GM06990 (cell line): ENCODE data around the gene ASCC2.

ENCODE experiments used
- DNase-seq: peaks from one replicate; pipeline ENCODE4 v3.0.0-alpha.2; 2011; ENCODE audit not compliant: insufficient read length; ENCODE audit errors: extremely low read depth
- H3K27me3 ChIP-seq: replicated peaks from 2 replicates; pipeline ENCODE4 v1.6.0; 2011; ENCODE audit warnings: low read length; ENCODE audit not compliant: control insufficient read depth, insufficient read depth
- H3K36me3 ChIP-seq: 2 replicates; pipeline ENCODE4 v1.5.1; 2011; ENCODE audit warnings: low read length; ENCODE audit not compliant: control insufficient read depth, insufficient read depth
- H3K4me3 ChIP-seq: replicated peaks from 2 replicates; pipeline ENCODE4 v1.5.1; 2011; ENCODE audit warnings: low read depth, mild to moderate bottlenecking, control low read depth, low read length
- CTCF ChIP-seq: IDR thresholded peaks from 2 replicates; pipeline ENCODE4 v1.5.1; 2011; ENCODE audit warnings: low read length, control low read depth, mild to moderate bottlenecking, inconsistent platforms; ENCODE audit not compliant: insufficient read depth, poor library complexity, severe bottlenecking

Gene ASCC2

DNA sequence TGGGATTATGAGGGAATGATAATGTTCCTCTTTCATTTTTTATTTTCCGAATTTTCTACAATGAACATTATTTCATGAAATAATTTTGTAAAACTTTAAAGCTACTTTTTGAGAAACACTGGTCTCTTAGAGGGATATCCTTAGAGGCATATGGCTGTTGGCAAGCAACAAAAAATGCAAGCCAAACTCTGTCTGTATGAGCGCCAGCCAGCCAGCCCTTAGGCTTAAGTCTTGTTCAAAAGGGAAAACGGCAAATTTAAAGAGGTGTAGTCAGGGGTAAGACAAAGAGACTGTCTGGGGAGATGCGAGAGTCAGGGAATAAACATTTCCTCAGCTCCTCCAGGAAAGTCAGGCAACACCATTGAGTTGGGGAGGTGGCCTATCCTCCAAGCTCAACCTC, 22.5 kb downstream of the ASCC2 start:
- no peak for DNase-seq
- TF ChIP-seq CTCF = no peak
- Histone ChIP-seq H3K27me3 (no peaks in the 10 kb centered on the region), H3K4me3 (no peak overlapping the region), H3K36me3 (peaks cover 34% of the 10 kb centered on the region)

GRCh38 chr22:29814003-29814402, 24.1 kb downstream of the ASCC2 start:
- Histone ChIP-seq H3K4me3 (no peak overlapping the region), H3K27me3 (no peaks in the 10 kb centered on the region), H3K36me3 (peaks cover 36% of the 10 kb centered on the region)
- no peak for DNase-seq
- no peak for TF ChIP-seq CTCF

GRCh38 chr22:29813563-29813962, 24.5 kb downstream of the ASCC2 start:
- TF ChIP-seq CTCF = no peak
- peaks cover 33% of the 10 kb centered on the region for H3K36me3 ChIP-seq
- DNase-seq = no peak

GRCh38 chr22:29813126-29813525, 24.9 kb downstream of the ASCC2 start:
- peaks cover 35% of the 10 kb centered on the region for H3K36me3 ChIP-seq
- no peak for TF ChIP-seq CTCF

More at GRCh38 chr22:29813563-29813962, 24.5 kb downstream of the ASCC2 start:
- Histone ChIP-seq H3K27me3 (no peaks in the 10 kb centered on the region), H3K4me3 (no peak overlapping the region)

DNA sequence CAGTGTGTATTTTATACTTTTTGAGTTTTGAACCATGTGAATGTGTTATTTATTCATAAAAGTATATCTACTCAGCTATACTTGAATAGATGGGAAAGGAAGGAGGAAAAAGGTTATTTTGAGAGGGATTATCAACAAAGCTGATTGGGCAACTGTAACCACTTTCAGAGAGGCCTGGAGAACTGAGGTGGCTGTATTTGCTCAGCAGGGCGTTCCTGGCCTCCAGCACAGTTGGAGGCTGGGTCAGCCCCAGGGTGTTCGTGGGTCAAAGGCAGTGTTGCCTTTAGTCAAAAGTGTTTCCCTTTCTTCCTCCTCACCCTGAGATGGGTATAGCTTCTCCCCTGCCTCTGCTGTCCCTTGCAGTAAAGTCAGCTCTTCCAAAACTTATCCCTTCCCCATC, 26.7 kb downstream of the ASCC2 start:
- no peak for DNase-seq
- H3K4me3 ChIP-seq = no peak overlapping the region
- H3K27me3 ChIP-seq = no peaks in the 10 kb centered on the region
- H3K36me3 ChIP-seq = peaks cover 41% of the 10 kb centered on the region
- no peak for TF ChIP-seq CTCF

More at GRCh38 chr22:29813126-29813525, 24.9 kb downstream of the ASCC2 start:
- DNase-seq = no peak
- H3K27me3 ChIP-seq = no peaks in the 10 kb centered on the region
- no peak overlapping the region for H3K4me3 ChIP-seq

DNA sequence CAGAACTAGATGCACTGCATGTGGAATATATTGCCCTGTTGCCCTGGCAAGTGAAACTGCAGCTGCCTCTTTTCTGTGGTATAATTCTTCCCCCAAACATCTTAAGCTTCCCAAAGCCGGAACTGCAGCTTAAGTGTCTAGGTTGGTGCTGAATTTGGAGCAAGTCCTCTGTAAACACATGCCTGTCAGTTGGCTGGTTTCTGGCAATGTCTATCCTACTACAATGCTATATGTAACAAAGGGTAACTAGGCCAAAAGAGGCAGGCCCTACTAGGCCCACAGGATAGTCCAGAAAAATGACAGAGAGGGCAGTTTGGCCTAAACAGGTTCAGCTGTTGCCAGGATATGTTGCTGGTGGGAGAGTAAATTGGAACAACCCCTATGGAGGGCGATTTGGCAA, 27.9 kb downstream of the ASCC2 start:
- Histone ChIP-seq H3K4me3 (no peak overlapping the region), H3K36me3 (peaks cover 46% of the 10 kb centered on the region), H3K27me3 (no peaks in the 10 kb centered on the region)
- TF ChIP-seq CTCF = no peak
- no peak for DNase-seq
